HepG2 (cell line): ENCODE measurements around the gene ZNF189. TPM values are rescaled to one million over a fixed set of nuclear protein-coding genes. Genes with fewer than 3 reads are reported as not detected.

Source experiments
- DMAP1 ChIP-seq: IDR thresholded peaks from 2 replicates; pipeline ENCODE4 v1.6.1; 2016
- FOSL2 ChIP-seq: sonication (generic); formaldehyde crosslinking; IDR thresholded peaks from 2 replicates; pipeline ENCODE4 v1.4.0; 2020; ENCODE audit warnings: missing genetic modification reagents
- HDAC1 ChIP-seq: sonication (generic); formaldehyde crosslinking; IDR thresholded peaks from 2 replicates; pipeline ENCODE4 v1.5.1; 2020; ENCODE audit warnings: mild to moderate bottlenecking, missing genetic modification reagents
- JUNB ChIP-seq: sonication (generic); formaldehyde crosslinking; IDR thresholded peaks from 2 replicates; pipeline ENCODE4 v1.8.0; 2022; ENCODE audit warnings: missing genetic modification reagents, mild to moderate bottlenecking, borderline replicate concordance
- KDM3A ChIP-seq: IDR thresholded peaks from 2 replicates; pipeline ENCODE4 v1.6.1; 2018; ENCODE audit warnings: low read depth, missing compliant biosample characterization
- KDM6A ChIP-seq: IDR thresholded peaks from 2 replicates; pipeline ENCODE4 v1.6.1; 2016; ENCODE audit warnings: low read depth
- MAFF ChIP-seq: IDR thresholded peaks from 2 replicates; pipeline ENCODE4 v1.6.1; 2011; ENCODE audit warnings: low read depth, low read length, improper control_type of control experiment
- MXD4 ChIP-seq: IDR thresholded peaks from 2 replicates; pipeline ENCODE4 v1.6.1; 2016; ENCODE audit warnings: mild to moderate bottlenecking, missing biosample characterization, missing genetic modification reagents
- MYNN ChIP-seq: sonication (generic); formaldehyde crosslinking; IDR thresholded peaks from 2 replicates; pipeline ENCODE4 v1.4.0; 2020; ENCODE audit warnings: mild to moderate bottlenecking, low read depth, missing genetic modification reagents
- NAIF1 ChIP-seq: sonication (generic); formaldehyde crosslinking; IDR thresholded peaks from 2 replicates; pipeline ENCODE4 v1.5.0; 2020; ENCODE audit warnings: mild to moderate bottlenecking, missing genetic modification reagents, borderline replicate concordance
- POLR2AphosphoS2 ChIP-seq: IDR thresholded peaks from 2 replicates; pipeline ENCODE4 v1.6.1; 2011; ENCODE audit warnings: low read depth, low read length, improper control_type of control experiment
- SALL1 ChIP-seq: sonication (generic); formaldehyde crosslinking; IDR thresholded peaks from 2 replicates; pipeline ENCODE4 v1.8.0; 2022; ENCODE audit warnings: mild to moderate bottlenecking, missing genetic modification reagents
- SMAD3 ChIP-seq: sonication (generic); formaldehyde crosslinking; IDR thresholded peaks from 2 replicates; pipeline ENCODE4 v1.4.0; 2020; ENCODE audit warnings: missing genetic modification reagents
- SNAI1 ChIP-seq: sonication (generic); formaldehyde crosslinking; IDR thresholded peaks from 2 replicates; pipeline ENCODE4 v1.5.0; 2020; ENCODE audit warnings: mild to moderate bottlenecking, missing genetic modification reagents, borderline replicate concordance
- SOX6 ChIP-seq, 2 experiments: fragments of 450-650 bp in 1 of 2; sonication (generic) in 1 of 2; formaldehyde crosslinking in 1 of 2; IDR thresholded peaks; 2 replicates each; pipeline versions ENCODE4 v1.4.0 to v1.6.1; 2017 to 2020; ENCODE audit warnings: antibody characterized with exemption in 1 of 2, mild to moderate bottlenecking in 1 of 2, missing genetic modification reagents in 1 of 2
- ZNF292 ChIP-seq: sonication (generic); formaldehyde crosslinking; IDR thresholded peaks from 2 replicates; pipeline ENCODE4 v1.8.1; 2022; ENCODE audit warnings: mild to moderate bottlenecking, low read depth, missing genetic modification reagents, borderline replicate concordance
- ZNF3 ChIP-seq: IDR thresholded peaks from 2 replicates; pipeline ENCODE4 v1.7.0; 2017; ENCODE audit warnings: inconsistent platforms
- ZNF329 ChIP-seq: sonication (generic); formaldehyde crosslinking; IDR thresholded peaks from 2 replicates; pipeline ENCODE4 v1.9.0; 2021; ENCODE audit warnings: low read depth, mild to moderate bottlenecking, missing genetic modification reagents
- ZNF33A ChIP-seq: sonication (generic); formaldehyde crosslinking; IDR thresholded peaks from 2 replicates; pipeline ENCODE4 v1.5.1; 2020; ENCODE audit warnings: missing genetic modification reagents, mild to moderate bottlenecking, moderate library complexity, borderline replicate concordance
- ZNF441 ChIP-seq: sonication (generic); formaldehyde crosslinking; IDR thresholded peaks from 2 replicates; pipeline ENCODE4 v1.7.0; 2021; ENCODE audit warnings: missing genetic modification reagents, borderline replicate concordance
- ZNF460 ChIP-seq: sonication (generic); formaldehyde crosslinking; IDR thresholded peaks from 2 replicates; pipeline ENCODE4 v1.5.1; 2020; ENCODE audit warnings: missing genetic modification reagents, mild to moderate bottlenecking, borderline replicate concordance
- ZNF552 ChIP-seq: sonication (generic); formaldehyde crosslinking; IDR thresholded peaks from 2 replicates; pipeline ENCODE4 v1.9.0; 2022; ENCODE audit warnings: missing genetic modification reagents, mild to moderate bottlenecking, borderline replicate concordance
- ZNF605 ChIP-seq: sonication (generic); formaldehyde crosslinking; IDR thresholded peaks from 2 replicates; pipeline ENCODE4 v1.8.0; 2022; ENCODE audit warnings: mild to moderate bottlenecking, missing genetic modification reagents
- ZNF670 ChIP-seq: sonication (generic); formaldehyde crosslinking; IDR thresholded peaks from 2 replicates; pipeline ENCODE4 v1.8.0; 2022; ENCODE audit warnings: mild to moderate bottlenecking, missing genetic modification reagents, borderline replicate concordance
- polyA plus RNA-seq, 8 experiments: library from polyadenylated mRNA; depleted of rRNA in 3 of 8; stranded (reverse) in 7 of 8; unstranded in 1 of 8; fragments of >200 nt; fragmentation: Illumina TruSeq in 4 of 8; extraction: Trizol in 4 of 8; gene quantifications; 2 replicates each; pipeline versions ENCODE4 v1.2.1 to v1.2.3, GENCODE V29; 2011 to 2016; ENCODE audit warnings: low read depth in 4 of 8, missing spikeins in 1 of 8, mixed read lengths in 1 of 8; ENCODE audit not compliant: insufficient read depth in 1 of 8
- total RNA-seq, 5 experiments: library from RNA; depleted of rRNA; stranded (reverse); fragments of >200 nt; fragmentation: Illumina TruSeq; extraction: Trizol; gene quantifications; 2 replicates each; pipeline ENCODE4 v1.2.3, GENCODE V29; 2016; ENCODE audit warnings: low read depth in 1 of 5
- TF ChIP-seq, protein P1 (sequence below): sonication (generic); formaldehyde crosslinking; IDR thresholded peaks from 2 replicates; pipeline ENCODE4 v1.5.0; 2020; ENCODE audit warnings: mild to moderate bottlenecking, missing genetic modification reagents
- TF ChIP-seq, protein P2 (sequence below): sonication (generic); formaldehyde crosslinking; conservative IDR thresholded peaks from 2 replicates; pipeline ENCODE4 v1.4.0; 2020; ENCODE audit warnings: mild to moderate bottlenecking, missing genetic modification reagents, moderate library complexity

ZNF189 gene
- total and polyA plus RNA-seq, 2 of the 13 experiments (the other 11 are each of a cell fraction or from before 2014, with no cell fraction given), result 8.4 to 50.0 TPM

DNA sequence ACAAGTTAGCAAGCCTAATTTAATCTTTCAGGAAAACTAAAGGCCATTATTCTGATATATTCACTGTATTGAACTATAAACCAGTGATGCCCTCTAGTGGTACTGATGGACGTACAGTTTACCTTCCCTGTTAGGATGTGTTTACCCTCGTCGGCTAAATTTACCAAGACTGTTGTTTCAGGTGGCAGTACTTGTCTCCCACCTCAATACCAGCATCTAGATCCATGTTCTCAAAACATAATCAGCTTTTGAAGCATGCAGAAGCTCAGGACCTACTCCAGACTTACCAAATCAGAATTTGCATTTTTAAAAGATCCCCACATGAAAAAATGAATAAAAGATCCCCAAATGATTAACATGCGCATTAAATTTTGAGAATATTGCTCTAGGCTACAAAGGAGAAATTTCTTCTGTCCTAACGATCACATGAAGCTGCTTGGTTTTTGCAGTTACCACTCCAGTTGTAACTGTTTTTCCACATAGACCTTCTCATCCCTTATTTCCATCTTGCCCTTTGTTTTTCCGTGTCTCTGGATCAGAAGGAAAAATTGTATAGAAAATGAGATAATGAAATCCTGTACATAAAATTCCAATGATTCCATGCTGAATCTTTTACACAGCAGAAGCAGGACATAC lies 10.7 kb upstream of the ZNF189 start (continued):
- TF ChIP-seq ZNF441 (CRISPR knock-in tag) (0 out of 2 replicates have a peak, but pooled peaks have one; percentile 22), MAFF (0 out of 2 replicates have a peak, but pooled peaks have one; percentile 9), ZNF670 (peak; percentile 87), ZNF3 (CRISPR knock-in tag) (no peak), ZNF33A (CRISPR knock-in tag) (0 out of 2 replicates have a peak, but pooled peaks have one; percentile 59), NAIF1 (CRISPR knock-in tag) (no peak; the same call in 1 of the 2 replicates), ZNF292 (CRISPR knock-in tag) (no peak), MXD4 (0 out of 2 replicates have a peak, but pooled peaks have one; percentile 41), ZNF605 (CRISPR knock-in tag) (no peak), ZNF552 (CRISPR knock-in tag) (no peak), FOSL2 (CRISPR knock-in tag) (peak; percentile 29; the same call in 1 of the 2 replicates), SMAD3 (CRISPR knock-in tag) (peak; percentile 75; the same call in 1 of the 2 replicates), SOX6 (IDR thresholded peaks at IDR 0.05) (no peak), SOX6 (CRISPR knock-in tag; IDR thresholded peaks at IDR 0.05) (no peak; the same call in 1 of the 2 replicates), POLR2AphosphoS2 (no peak), ZNF329 (no peak), JUNB (CRISPR knock-in tag) (no peak), HDAC1 (CRISPR knock-in tag) (peak; percentile 34; the same call in 1 of the 2 replicates), ZNF460 (CRISPR knock-in tag) (no peak), SALL1 (CRISPR knock-in tag) (peak; percentile 52; the same call in 1 of the 2 replicates), KDM6A (no peak), DMAP1 (CRISPR knock-in tag) (0 out of 2 replicates have a peak, but pooled peaks have one; percentile 38), SNAI1 (CRISPR knock-in tag) (no peak), KDM3A (CRISPR knock-in tag) (0 out of 2 replicates have a peak, but pooled peaks have one; percentile 31), MYNN (CRISPR knock-in tag) (no peak)
- TF ChIP-seq, protein P1, sequence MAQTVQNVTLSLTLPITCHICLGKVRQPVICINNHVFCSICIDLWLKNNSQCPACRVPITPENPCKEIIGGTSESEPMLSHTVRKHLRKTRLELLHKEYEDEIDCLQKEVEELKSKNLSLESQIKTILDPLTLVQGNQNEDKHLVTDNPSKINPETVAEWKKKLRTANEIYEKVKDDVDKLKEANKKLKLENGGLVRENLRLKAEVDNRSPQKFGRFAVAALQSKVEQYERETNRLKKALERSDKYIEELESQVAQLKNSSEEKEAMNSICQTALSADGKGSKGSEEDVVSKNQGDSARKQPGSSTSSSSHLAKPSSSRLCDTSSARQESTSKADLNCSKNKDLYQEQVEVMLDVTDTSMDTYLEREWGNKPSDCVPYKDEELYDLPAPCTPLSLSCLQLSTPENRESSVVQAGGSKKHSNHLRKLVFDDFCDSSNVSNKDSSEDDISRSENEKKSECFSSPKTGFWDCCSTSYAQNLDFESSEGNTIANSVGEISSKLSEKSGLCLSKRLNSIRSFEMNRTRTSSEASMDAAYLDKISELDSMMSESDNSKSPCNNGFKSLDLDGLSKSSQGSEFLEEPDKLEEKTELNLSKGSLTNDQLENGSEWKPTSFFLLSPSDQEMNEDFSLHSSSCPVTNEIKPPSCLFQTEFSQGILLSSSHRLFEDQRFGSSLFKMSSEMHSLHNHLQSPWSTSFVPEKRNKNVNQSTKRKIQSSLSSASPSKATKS (CRISPR knock-in tag), result no peak
- TF ChIP-seq, protein P2, sequence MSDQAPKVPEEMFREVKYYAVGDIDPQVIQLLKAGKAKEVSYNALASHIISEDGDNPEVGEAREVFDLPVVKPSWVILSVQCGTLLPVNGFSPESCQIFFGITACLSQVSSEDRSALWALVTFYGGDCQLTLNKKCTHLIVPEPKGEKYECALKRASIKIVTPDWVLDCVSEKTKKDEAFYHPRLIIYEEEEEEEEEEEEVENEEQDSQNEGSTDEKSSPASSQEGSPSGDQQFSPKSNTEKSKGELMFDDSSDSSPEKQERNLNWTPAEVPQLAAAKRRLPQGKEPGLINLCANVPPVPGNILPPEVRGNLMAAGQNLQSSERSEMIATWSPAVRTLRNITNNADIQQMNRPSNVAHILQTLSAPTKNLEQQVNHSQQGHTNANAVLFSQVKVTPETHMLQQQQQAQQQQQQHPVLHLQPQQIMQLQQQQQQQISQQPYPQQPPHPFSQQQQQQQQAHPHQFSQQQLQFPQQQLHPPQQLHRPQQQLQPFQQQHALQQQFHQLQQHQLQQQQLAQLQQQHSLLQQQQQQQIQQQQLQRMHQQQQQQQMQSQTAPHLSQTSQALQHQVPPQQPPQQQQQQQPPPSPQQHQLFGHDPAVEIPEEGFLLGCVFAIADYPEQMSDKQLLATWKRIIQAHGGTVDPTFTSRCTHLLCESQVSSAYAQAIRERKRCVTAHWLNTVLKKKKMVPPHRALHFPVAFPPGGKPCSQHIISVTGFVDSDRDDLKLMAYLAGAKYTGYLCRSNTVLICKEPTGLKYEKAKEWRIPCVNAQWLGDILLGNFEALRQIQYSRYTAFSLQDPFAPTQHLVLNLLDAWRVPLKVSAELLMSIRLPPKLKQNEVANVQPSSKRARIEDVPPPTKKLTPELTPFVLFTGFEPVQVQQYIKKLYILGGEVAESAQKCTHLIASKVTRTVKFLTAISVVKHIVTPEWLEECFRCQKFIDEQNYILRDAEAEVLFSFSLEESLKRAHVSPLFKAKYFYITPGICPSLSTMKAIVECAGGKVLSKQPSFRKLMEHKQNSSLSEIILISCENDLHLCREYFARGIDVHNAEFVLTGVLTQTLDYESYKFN (CRISPR knock-in tag), result 0 out of 2 replicates have a peak, but pooled peaks have one; percentile 32
